HEK293 (cell line): ENCODE measurements around the gene CST2.
A peak's percentile ranks its signal among the peaks of the same experiment; 100 is the strongest.

Source experiments
- CTCF ChIA-PET: fragments of 350-600 bp; formaldehyde crosslinking; extraction: SDS; loops from one replicate; lab custom pipeline; 2021; ENCODE audit warnings: antibody characterized with exemption; lab: Yijun Ruan, JAX
- POLR2A ChIA-PET: fragments of 300-600 bp; formaldehyde crosslinking; extraction: SDS; loops from one replicate; lab custom pipeline; 2020; ENCODE audit warnings: antibody characterized with exemption, inconsistent platforms; lab: Yijun Ruan, JAX
- H3K27ac ChIP-seq: fragments of 200-500 bp; sonication (Bioruptor generic); 2 replicates; pipeline ENCODE4 v1.5.1; 2014; ENCODE audit warnings: low read depth, low read length, control low read depth, inconsistent platforms; ENCODE audit errors: extremely low read depth
- H3K36me3 ChIP-seq, 2 experiments: fragments of 200-500 bp in 1 of 2; sonication (Bioruptor generic) in 1 of 2; 1 replicate in 1 of 2; 2 replicates in 1 of 2; pipeline ENCODE4 v1.5.1; 2014 to 2017; ENCODE audit warnings: inconsistent platforms in 2 of 2, low read length in 2 of 2; ENCODE audit not compliant: control insufficient read depth in 2 of 2, insufficient read depth in 1 of 2
- H3K4me1 ChIP-seq: fragments of 200-500 bp; sonication (Bioruptor generic); 2 replicates; pipeline ENCODE4 v1.5.1; 2014; ENCODE audit warnings: mild to moderate bottlenecking, low read length, inconsistent platforms; ENCODE audit not compliant: control insufficient read depth, insufficient read depth
- H3K4me3 ChIP-seq: 2 replicates; pipeline ENCODE4 v1.5.1; 2011; ENCODE audit warnings: low read depth, mild to moderate bottlenecking, control low read depth, low read length, moderate library complexity
- H3K9me3 ChIP-seq: fragments of 200-500 bp; sonication (Bioruptor generic); 2 replicates; pipeline ENCODE4 v1.5.1; 2014; ENCODE audit warnings: low read depth, low read length, inconsistent platforms; ENCODE audit not compliant: control insufficient read depth, insufficient read depth
- GLI2 ChIP-seq: fragments of 450-650 bp; formaldehyde crosslinking; IDR thresholded peaks from 2 replicates; pipeline ENCODE4; 2017; ENCODE audit warnings: missing biosample characterization, missing genetic modification characterization, low read depth, borderline replicate concordance
- GLIS1 ChIP-seq: fragments of 450-650 bp; formaldehyde crosslinking; IDR thresholded peaks from 2 replicates; pipeline ENCODE4 v1.5.1; 2016; ENCODE audit warnings: missing biosample characterization, missing genetic modification characterization
- HOXD13 ChIP-seq: sonication (generic); formaldehyde crosslinking; IDR thresholded peaks from 2 replicates; pipeline ENCODE4 v1.8.0; 2022; ENCODE audit warnings: missing genetic modification reagents, borderline replicate concordance
- OSR2 ChIP-seq: fragments of 450-650 bp; formaldehyde crosslinking; IDR thresholded peaks from 2 replicates; pipeline ENCODE4 v1.5.1; 2016; ENCODE audit warnings: missing biosample characterization, missing genetic modification characterization
- SETDB1 ChIP-seq: IDR thresholded peaks from one replicate; pipeline ENCODE4 v1.6.1; 2017; ENCODE audit warnings: mild to moderate bottlenecking, low read length, moderate library complexity, mixed read lengths; ENCODE audit not compliant: insufficient read length
- TCF7L2 ChIP-seq: IDR thresholded peaks from 2 replicates; pipeline ENCODE4 v1.6.1; 2011; ENCODE audit warnings: low read depth, mild to moderate bottlenecking, inconsistent platforms, low read length, moderate library complexity, borderline replicate concordance
- YY2 ChIP-seq: fragments of 450-650 bp; formaldehyde crosslinking; IDR thresholded peaks from 2 replicates; pipeline ENCODE4 v1.5.1; 2016; ENCODE audit warnings: missing biosample characterization, missing genetic modification characterization
- ZBTB48 ChIP-seq: fragments of 450-650 bp; formaldehyde crosslinking; IDR thresholded peaks from 2 replicates; pipeline ENCODE4 v1.5.1; 2016; ENCODE audit warnings: missing biosample characterization, missing genetic modification characterization
- ZIC2 ChIP-seq: fragments of 450-650 bp; formaldehyde crosslinking; IDR thresholded peaks from 2 replicates; pipeline ENCODE4 v1.5.1; 2016; ENCODE audit warnings: missing biosample characterization, missing genetic modification characterization
- ZNF157 ChIP-seq: fragments of 450-650 bp; formaldehyde crosslinking; IDR thresholded peaks from 2 replicates; pipeline ENCODE4 v1.5.1; 2016; ENCODE audit warnings: missing biosample characterization, missing genetic modification characterization
- ZNF169 ChIP-seq: fragments of 450-650 bp; formaldehyde crosslinking; IDR thresholded peaks from 2 replicates; pipeline ENCODE4 v1.5.1; 2016; ENCODE audit warnings: missing biosample characterization, missing genetic modification characterization
- ZNF221 ChIP-seq: fragments of 450-650 bp; formaldehyde crosslinking; IDR thresholded peaks from 2 replicates; pipeline ENCODE4 v1.5.1; 2017; ENCODE audit warnings: missing biosample characterization, missing genetic modification characterization, borderline replicate concordance
- ZNF274 ChIP-seq, 2 experiments: fragments of 200-500 bp in 1 of 2; fragments of 450-650 bp in 1 of 2; sonication (Bioruptor generic) in 1 of 2; formaldehyde crosslinking in 1 of 2; IDR thresholded peaks; 2 replicates each; pipeline versions ENCODE4 v1.5.1 to v1.6.1; 2014 to 2016; ENCODE audit warnings: borderline replicate concordance in 1 of 2, inconsistent platforms in 1 of 2, low read length in 1 of 2, missing biosample characterization in 1 of 2, missing genetic modification characterization in 1 of 2
- ZNF366 ChIP-seq: fragments of 450-650 bp; formaldehyde crosslinking; conservative IDR thresholded peaks from 2 replicates; pipeline ENCODE4 v1.5.1; 2016; ENCODE audit warnings: missing biosample characterization, missing genetic modification characterization
- ZNF433 ChIP-seq: fragments of 450-650 bp; formaldehyde crosslinking; IDR thresholded peaks from 2 replicates; pipeline ENCODE4 v1.5.1; 2016; ENCODE audit warnings: missing biosample characterization, missing genetic modification characterization, low read depth
- ZNF621 ChIP-seq: fragments of 450-650 bp; formaldehyde crosslinking; IDR thresholded peaks from 2 replicates; pipeline ENCODE4 v1.5.1; 2017; ENCODE audit warnings: missing biosample characterization, missing genetic modification characterization
- ZNF626 ChIP-seq: fragments of 450-650 bp; sonication (Bioruptor Pico); formaldehyde crosslinking; IDR thresholded peaks from 2 replicates; pipeline ENCODE4 v1.5.1; 2018; ENCODE audit warnings: missing biosample characterization, missing genetic modification characterization, inconsistent platforms
- ZNF670 ChIP-seq: fragments of 450-650 bp; formaldehyde crosslinking; IDR thresholded peaks from 2 replicates; pipeline ENCODE4 v1.5.1; 2016; ENCODE audit warnings: missing biosample characterization, missing genetic modification characterization, low read depth
- ZSCAN30 ChIP-seq: fragments of 450-650 bp; IDR thresholded peaks from 2 replicates; pipeline ENCODE4 v1.5.1; 2018; ENCODE audit warnings: missing biosample characterization, mild to moderate bottlenecking, missing genetic modification characterization, moderate library complexity
- ZXDB ChIP-seq: fragments of 450-650 bp; formaldehyde crosslinking; IDR thresholded peaks from 2 replicates; pipeline ENCODE4 v1.5.1; 2016; ENCODE audit warnings: missing biosample characterization, missing genetic modification characterization
- TF ChIP-seq, protein P1 (sequence below): fragments of 450-650 bp; formaldehyde crosslinking; IDR thresholded peaks from 2 replicates; pipeline ENCODE4 v1.5.1; 2016; ENCODE audit warnings: missing biosample characterization, missing genetic modification characterization
- TF ChIP-seq, protein P2 (sequence below): fragments of 450-650 bp; formaldehyde crosslinking; IDR thresholded peaks from 2 replicates; pipeline ENCODE4 v1.5.1; 2016; ENCODE audit warnings: missing biosample characterization, missing genetic modification characterization
- TF ChIP-seq, protein P3 (sequence below): fragments of 450-650 bp; formaldehyde crosslinking; IDR thresholded peaks from 2 replicates; pipeline ENCODE4 v1.5.1; 2016; ENCODE audit warnings: missing biosample characterization, missing genetic modification characterization, low read depth
- TF ChIP-seq, protein P4 (sequence below): fragments of 450-650 bp; formaldehyde crosslinking; IDR thresholded peaks from 2 replicates; pipeline ENCODE4 v1.5.1; 2016; ENCODE audit warnings: missing biosample characterization, missing genetic modification characterization

CST2 gene

DNA sequence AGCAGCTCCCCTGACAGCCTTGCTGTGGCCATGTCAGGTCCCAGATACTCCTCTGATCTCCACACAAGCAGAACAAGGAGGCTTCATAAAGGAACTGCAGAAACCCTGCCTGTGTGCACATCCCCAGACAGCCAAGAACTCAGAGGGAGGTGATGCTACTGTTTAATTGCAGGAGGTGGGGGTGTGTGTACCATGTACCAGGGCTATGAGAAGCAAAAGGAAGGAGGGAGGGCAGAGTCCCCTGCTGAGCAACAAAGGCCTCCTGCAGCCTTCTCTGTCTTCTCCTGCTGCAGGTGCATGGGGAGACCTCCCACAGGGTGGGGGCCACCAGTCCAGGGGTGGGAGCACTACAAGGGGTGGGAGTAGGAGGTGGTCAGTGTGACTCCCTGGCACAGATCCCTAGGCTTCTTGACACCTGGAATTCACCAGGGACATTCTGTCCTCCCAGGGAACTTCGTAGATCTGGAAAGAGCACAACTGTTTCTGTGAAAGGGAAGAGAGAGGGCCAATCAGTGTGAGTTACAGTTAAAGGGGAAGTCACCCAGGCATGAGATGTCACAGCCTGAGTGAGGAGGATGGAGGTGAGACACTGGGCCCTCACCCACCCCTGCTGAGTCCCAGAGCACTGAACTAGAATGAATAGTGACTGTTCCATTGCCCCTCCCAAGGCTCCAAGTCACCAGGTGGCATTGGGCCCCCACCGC is 2.8 kb downstream of the CST2 start:
- Histone ChIP-seq H3K27ac (no peak overlapping the region), H3K9me3 (no peaks in the 10 kb centered on the region), H3K4me3 (no peak overlapping the region), H3K4me1 (no peaks in the 10 kb centered on the region), H3K36me3 (no peaks in the 10 kb centered on the region)
- ChIA-PET POLR2A (no interaction called here), CTCF (no interaction called here)
- TF ChIP-seq ZNF366 (tag by site-specific recombination) (no peak), ZNF670 (tag by site-specific recombination) (no peak), ZSCAN30 (no peak), ZIC2 (tag by site-specific recombination) (peak; percentile 53; the same call in 1 of the 2 replicates), ZNF157 (tag by site-specific recombination) (no peak), GLIS1 (tag by site-specific recombination) (peak; percentile 97), OSR2 (tag by site-specific recombination) (no peak), TCF7L2 (no peak)
- TF ChIP-seq, protein P1, sequence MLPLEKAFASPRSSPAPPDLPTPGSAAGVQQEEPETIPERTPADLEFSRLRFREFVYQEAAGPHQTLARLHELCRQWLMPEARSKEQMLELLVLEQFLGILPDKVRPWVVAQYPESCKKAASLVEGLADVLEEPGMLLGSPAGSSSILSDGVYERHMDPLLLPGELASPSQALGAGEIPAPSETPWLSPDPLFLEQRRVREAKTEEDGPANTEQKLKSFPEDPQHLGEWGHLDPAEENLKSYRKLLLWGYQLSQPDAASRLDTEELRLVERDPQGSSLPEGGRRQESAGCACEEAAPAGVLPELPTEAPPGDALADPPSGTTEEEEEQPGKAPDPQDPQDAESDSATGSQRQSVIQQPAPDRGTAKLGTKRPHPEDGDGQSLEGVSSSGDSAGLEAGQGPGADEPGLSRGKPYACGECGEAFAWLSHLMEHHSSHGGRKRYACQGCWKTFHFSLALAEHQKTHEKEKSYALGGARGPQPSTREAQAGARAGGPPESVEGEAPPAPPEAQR (tag by site-specific recombination), result no peak

DNA sequence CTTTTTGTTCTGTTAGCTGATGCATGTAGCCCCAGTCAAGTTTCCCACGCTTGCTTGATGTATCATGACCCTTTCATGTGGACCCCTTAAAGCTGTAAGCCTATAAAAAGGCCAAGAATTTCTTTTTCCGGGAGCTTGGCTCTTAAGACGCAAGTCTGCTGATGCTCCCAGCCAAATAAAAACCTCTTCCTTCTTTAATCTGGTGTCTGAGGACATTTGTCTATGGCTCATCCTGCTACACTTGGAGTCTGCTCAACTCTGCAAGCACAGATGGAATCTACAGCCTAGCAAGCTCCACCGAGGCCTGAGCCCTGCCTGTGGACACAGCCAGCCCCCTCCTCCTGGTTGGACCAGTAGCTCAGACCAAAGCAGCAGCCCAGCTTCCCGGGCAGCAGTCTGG is 3.4 kb downstream of the CST2 start:
- Histone ChIP-seq H3K36me3 (no peaks in the 10 kb centered on the region), H3K9me3 (no peaks in the 10 kb centered on the region), H3K4me3 (no peak overlapping the region), H3K4me1 (no peaks in the 10 kb centered on the region), H3K27ac (no peak overlapping the region)
- TF ChIP-seq, protein P2, sequence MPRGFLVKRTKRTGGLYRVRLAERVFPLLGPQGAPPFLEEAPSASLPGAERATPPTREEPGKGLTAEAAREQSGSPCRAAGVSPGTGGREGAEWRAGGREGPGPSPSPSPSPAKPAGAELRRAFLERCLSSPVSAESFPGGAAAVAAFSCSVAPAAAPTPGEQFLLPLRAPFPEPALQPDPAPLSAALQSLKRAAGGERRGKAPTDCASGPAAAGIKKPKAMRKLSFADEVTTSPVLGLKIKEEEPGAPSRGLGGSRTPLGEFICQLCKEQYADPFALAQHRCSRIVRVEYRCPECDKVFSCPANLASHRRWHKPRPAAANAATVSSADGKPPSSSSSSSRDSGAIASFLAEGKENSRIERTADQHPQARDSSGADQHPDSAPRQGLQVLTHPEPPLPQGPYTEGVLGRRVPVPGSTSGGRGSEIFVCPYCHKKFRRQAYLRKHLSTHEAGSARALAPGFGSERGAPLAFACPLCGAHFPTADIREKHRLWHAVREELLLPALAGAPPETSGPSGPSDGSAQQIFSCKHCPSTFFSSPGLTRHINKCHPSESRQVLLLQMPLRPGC, result no peak
- TF ChIP-seq ZNF221 (tag by site-specific recombination), result no peak
- no peak for TF ChIP-seq ZXDB (tag by site-specific recombination)
- TF ChIP-seq ZNF670 (tag by site-specific recombination), result no peak
- no peak for TF ChIP-seq GLI2
- TF ChIP-seq HOXD13 (CRISPR knock-in tag), result no peak
- TF ChIP-seq ZNF433 (tag by site-specific recombination), result no peak
- TF ChIP-seq ZNF626 (tag by site-specific recombination), result no peak
- TF ChIP-seq ZNF169 (tag by site-specific recombination), result no peak
- TF ChIP-seq ZNF274 (IDR thresholded peaks at IDR 0.05; ENCODE audit: low read length), result no peak
- no peak for TF ChIP-seq ZNF274 (tag by site-specific recombination; IDR thresholded peaks at IDR 0.05; ENCODE audit: borderline replicate concordance)
- TF ChIP-seq, protein P3, sequence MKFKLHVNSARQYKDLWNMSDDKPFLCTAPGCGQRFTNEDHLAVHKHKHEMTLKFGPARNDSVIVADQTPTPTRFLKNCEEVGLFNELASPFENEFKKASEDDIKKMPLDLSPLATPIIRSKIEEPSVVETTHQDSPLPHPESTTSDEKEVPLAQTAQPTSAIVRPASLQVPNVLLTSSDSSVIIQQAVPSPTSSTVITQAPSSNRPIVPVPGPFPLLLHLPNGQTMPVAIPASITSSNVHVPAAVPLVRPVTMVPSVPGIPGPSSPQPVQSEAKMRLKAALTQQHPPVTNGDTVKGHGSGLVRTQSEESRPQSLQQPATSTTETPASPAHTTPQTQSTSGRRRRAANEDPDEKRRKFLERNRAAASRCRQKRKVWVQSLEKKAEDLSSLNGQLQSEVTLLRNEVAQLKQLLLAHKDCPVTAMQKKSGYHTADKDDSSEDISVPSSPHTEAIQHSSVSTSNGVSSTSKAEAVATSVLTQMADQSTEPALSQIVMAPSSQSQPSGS (tag by site-specific recombination), result no peak
- TF ChIP-seq ZBTB48 (tag by site-specific recombination), result no peak
- TF ChIP-seq SETDB1, result no peak
- TF ChIP-seq ZNF621 (tag by site-specific recombination), result no peak
- TF ChIP-seq, protein P4, sequence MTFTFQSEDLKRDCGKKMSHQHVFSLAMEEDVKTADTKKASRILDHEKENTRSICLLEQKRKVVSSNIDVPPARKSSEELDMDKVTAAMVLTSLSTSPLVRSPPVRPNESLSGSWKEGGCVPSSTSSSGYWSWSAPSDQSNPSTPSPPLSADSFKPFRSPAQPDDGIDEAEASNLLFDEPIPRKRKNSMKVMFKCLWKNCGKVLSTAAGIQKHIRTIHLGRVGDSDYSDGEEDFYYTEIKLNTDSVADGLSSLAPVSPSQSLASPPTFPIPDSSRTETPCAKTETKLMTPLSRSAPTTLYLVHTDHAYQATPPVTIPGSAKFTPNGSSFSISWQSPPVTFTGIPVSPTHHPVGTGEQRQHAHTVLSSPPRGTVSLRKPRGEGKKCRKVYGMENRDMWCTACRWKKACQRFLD (tag by site-specific recombination), result no peak
- TF ChIP-seq YY2 (tag by site-specific recombination), result no peak
- ChIA-PET CTCF (no interaction called here), POLR2A (no interaction called here)
